ENCODE measurements around the gene CYTH4. TPM values are rescaled to one million over a fixed set of nuclear protein-coding genes. Genes with fewer than 3 reads are reported as not detected.

The CYTH4 gene
- total RNA-seq, 4 donors from 2014 or later: 13.5 to 75.9 (median 22.5) TPM

- DNase-seq: peak in 1 of 3 donors; percentile 35
- Histone ChIP-seq H3K9me3 (peaks cover 0 to 2% (median 0%) of the 10 kb centered on the region in 4 donors), H3K27ac (no peak overlapping the region), H3K27me3 (peaks cover 0 to 4% of the 10 kb centered on the region in 2 donors), H3K36me3 (no peaks in the 10 kb centered on the region), H3K4me3 (no peak overlapping the region), H3K4me1 (peaks cover 0 to 10% (median 0%) of the 10 kb centered on the region in 4 donors)
- TF ChIP-seq POLR2A (IDR thresholded peaks at IDR 0.05) (no peak), CTCF (IDR thresholded peaks at IDR 0.05) (no peak)
Observed at GRCh38 chr22:37258753-37259401, 23.4 kb upstream of the CYTH4 start.

- peak in 2 of 3 donors; percentile 42 to 61 for DNase-seq
- TF ChIP-seq POLR2A (IDR thresholded peaks at IDR 0.05): no peak
- peak in 5 of 6 experiments; percentile 15 to 29 (median 27) for TF ChIP-seq CTCF (IDR thresholded peaks at IDR 0.05)
Observed at GRCh38 chr22:37259540-37260029, 22.7 kb upstream of the CYTH4 start.

GRCh38 chr22:37260155-37260795 lies 22.0 kb upstream of the CYTH4 start:
- peak in 1 of 3 donors; percentile 22 for DNase-seq
- TF ChIP-seq POLR2A (IDR thresholded peaks at IDR 0.05): no peak
- no peak for TF ChIP-seq CTCF (IDR thresholded peaks at IDR 0.05)
- Histone ChIP-seq H3K27me3 (peaks cover 0 to 4% of the 10 kb centered on the region in 2 donors), H3K4me1 (peaks cover 0 to 10% (median 0%) of the 10 kb centered on the region in 4 donors), H3K9me3 (peaks cover 0 to 11% (median 5%) of the 10 kb centered on the region in 4 donors), H3K4me3 (no peak overlapping the region), H3K27ac (no peak overlapping the region), H3K36me3 (no peaks in the 10 kb centered on the region)

More at GRCh38 chr22:37259540-37260029, 22.7 kb upstream of the CYTH4 start:
- Histone ChIP-seq H3K4me1 (peaks cover 0 to 10% (median 0%) of the 10 kb centered on the region in 4 donors), H3K27ac (no peak overlapping the region), H3K9me3 (peaks cover 0 to 9% (median 3%) of the 10 kb centered on the region in 4 donors), H3K36me3 (no peaks in the 10 kb centered on the region), H3K4me3 (no peak overlapping the region), H3K27me3 (peaks cover 0 to 4% of the 10 kb centered on the region in 2 donors)

- Histone ChIP-seq H3K9me3 (peaks cover 0 to 11% (median 5%) of the 10 kb centered on the region in 4 donors), H3K36me3 (no peaks in the 10 kb centered on the region), H3K4me1 (peaks cover 0 to 10% (median 0%) of the 10 kb centered on the region in 4 donors), H3K27me3 (peaks cover 0 to 4% of the 10 kb centered on the region in 2 donors), H3K27ac (no peak overlapping the region), H3K4me3 (no peak overlapping the region)
- peak; percentile 59 to 84 (median 75) for DNase-seq
- TF ChIP-seq POLR2A (IDR thresholded peaks at IDR 0.05) (no peak), CTCF (IDR thresholded peaks at IDR 0.05) (peak; percentile 78 to 95 (median 86))
Observed at GRCh38 chr22:37260901-37261336, 21.4 kb upstream of the CYTH4 start.

DNA sequence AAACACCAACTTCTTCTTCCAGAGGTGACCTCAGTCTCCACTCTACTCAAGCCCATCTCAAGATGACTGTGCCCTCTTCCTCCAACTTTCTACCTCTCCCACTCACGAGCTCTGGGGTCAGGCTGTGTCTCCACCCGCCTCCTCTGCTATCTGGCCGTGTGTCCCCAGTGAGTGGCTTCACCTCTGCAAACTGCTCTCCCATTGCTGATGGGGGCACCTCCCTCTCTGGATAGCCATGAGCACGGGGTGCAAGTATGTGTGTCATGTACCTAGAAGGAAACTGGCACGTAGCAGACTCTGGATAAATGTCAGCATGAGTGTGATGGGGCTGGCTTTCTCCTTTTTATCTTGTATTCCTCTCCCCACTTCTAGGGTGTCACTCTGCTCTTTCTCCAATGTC lies 20.0 kb upstream of the CYTH4 start:
- peaks cover 0 to 8% (median 2%) of the 10 kb centered on the region in 4 donors for H3K4me1 ChIP-seq
- no peak overlapping the region for H3K4me3 ChIP-seq
- H3K36me3 ChIP-seq: no peaks in the 10 kb centered on the region
- no peak for TF ChIP-seq CTCF (IDR thresholded peaks at IDR 0.05)
- no peak for TF ChIP-seq POLR2A (IDR thresholded peaks at IDR 0.05)
- H3K9me3 ChIP-seq: peaks cover 0 to 11% (median 5%) of the 10 kb centered on the region in 4 donors
- H3K27me3 ChIP-seq: peaks cover 0 to 4% of the 10 kb centered on the region in 2 donors
- no peak overlapping the region for H3K27ac ChIP-seq
- DNase-seq: peak in 1 of 3 donors; percentile 21

Measured in Peyer's patch (tissue), 4 donors.